PC-9 (cell line): ENCODE data around the gene MSLN. TPM values are rescaled to one million over a fixed set of nuclear protein-coding genes. Genes with fewer than 3 reads are reported as not detected.

Experiments
- BruUV-seq: library from RNA; stranded (reverse); fragments of 400-500 nt; replicated peaks from 2 replicates; lab custom pipeline; 2021; lab: Mats Ljungman, UMichigan
- CTCF ChIA-PET: fragments of 300-600 bp; sonication (Branson Sonifier 250); formaldehyde crosslinking; loops from one replicate; lab custom pipeline; 2022; ENCODE audit warnings: antibody characterized with exemption; lab: Charles Lee
- POLR2A ChIA-PET: fragments of 300-600 bp; sonication (Branson Sonifier 250); formaldehyde crosslinking; loops from one replicate; lab custom pipeline; 2022; ENCODE audit warnings: antibody characterized with exemption; ENCODE audit not compliant: unreplicated experiment; lab: Charles Lee
- DNase-seq, 2 experiments: peaks; one replicate each; pipeline versions ENCODE4 v3.0.0 to v3.0.0-alpha.2; 2015 to 2022; ENCODE audit warnings: mixed read lengths in 1 of 2
- H2AFZ ChIP-seq: fragments of 200-600 bp; sonication (generic); 2 replicates; pipeline ENCODE4 v1.8.1; 2017; ENCODE audit warnings: antibody characterized with exemption
- H3F3A ChIP-seq: fragments of 200-600 bp; sonication (generic); 2 replicates; pipeline ENCODE4 v1.8.1; 2017; ENCODE audit warnings: antibody characterized with exemption, mild to moderate bottlenecking, low read depth; ENCODE audit not compliant: insufficient read depth
- H3K27ac ChIP-seq: fragments of 200-600 bp; sonication (generic); 2 replicates; pipeline ENCODE4 v1.6.1; 2016; ENCODE audit warnings: mixed run types
- H3K27me3 ChIP-seq: fragments of 200-600 bp; sonication (generic); 2 replicates; pipeline ENCODE4 v1.6.1; 2016; ENCODE audit warnings: low read depth, mixed run types; ENCODE audit not compliant: insufficient read depth
- H3K36me3 ChIP-seq: fragments of 200-600 bp; sonication (generic); 2 replicates; pipeline ENCODE4 v1.6.1; 2016; ENCODE audit warnings: low read depth, mixed run types
- H3K4me1 ChIP-seq: fragments of 200-600 bp; sonication (generic); replicated peaks from 2 replicates; pipeline ENCODE4 v1.6.1; 2016; ENCODE audit warnings: mixed run types; ENCODE audit not compliant: insufficient read depth
- H3K4me2 ChIP-seq: fragments of 200-600 bp; sonication (generic); 2 replicates; pipeline ENCODE4 v1.6.1; 2017; ENCODE audit warnings: mixed run types
- H3K4me3 ChIP-seq: fragments of 200-600 bp; sonication (generic); 2 replicates; pipeline ENCODE4 v1.6.1; 2016; ENCODE audit warnings: mixed run types
- H3K79me2 ChIP-seq: fragments of 200-600 bp; sonication (generic); 2 replicates; pipeline ENCODE4 v1.6.1; 2017; ENCODE audit warnings: low read depth, mixed run types
- H3K9me2 ChIP-seq: fragments of 200-600 bp; sonication (generic); 2 replicates; pipeline ENCODE4 v1.8.1; 2017; ENCODE audit warnings: mild to moderate bottlenecking; ENCODE audit not compliant: insufficient read depth
- H3K9me3 ChIP-seq: fragments of 200-600 bp; sonication (generic); 2 replicates; pipeline ENCODE4 v1.8.1; 2016; ENCODE audit warnings: low read depth; ENCODE audit not compliant: insufficient read depth
- H4K20me1 ChIP-seq: fragments of 200-600 bp; sonication (generic); 2 replicates; pipeline ENCODE4 v1.8.1; 2017; ENCODE audit not compliant: insufficient read depth
- CTCF ChIP-seq: fragments of 200-600 bp; sonication (generic); conservative IDR thresholded peaks from 2 replicates; pipeline ENCODE4 v1.6.1; 2017; ENCODE audit warnings: mixed run types, antibody characterized with exemption, mild to moderate bottlenecking, moderate library complexity
- EZH2 ChIP-seq: fragments of 200-600 bp; sonication (generic); IDR thresholded peaks from 2 replicates; pipeline ENCODE4 v1.8.0; 2017; ENCODE audit warnings: antibody characterized with exemption, low read depth
- intact Hi-C: fragments of 100-400 bp; cut with micrococcal nuclease; formaldehyde crosslinking; loops from one replicate; pipeline ENCODE4 v1.10.0; 2022; ENCODE audit not compliant: unreplicated experiment
- total RNA-seq: library from RNA; stranded (reverse); gene quantifications from 2 replicates; pipeline ENCODE4 v1.2.3, GENCODE V29; 2021

MSLN gene
- total RNA-seq, 1 experiment from 2014 or later = 59.9 TPM

GRCh38 chr16:808085-808386 lies 47.5 kb downstream of the MSLN start:
- intact Hi-C loops = no loop called here
- peak overlapping the region; percentile 97 for H2AFZ ChIP-seq
- H3K4me3 ChIP-seq = peak overlapping the region; percentile 97
- H3K4me1 ChIP-seq = 0 out of 2 replicates have a peak, but pooled peaks cover 6% of the 10 kb centered on the region
- H3K79me2 ChIP-seq = peaks cover 25% of the 10 kb centered on the region
- POLR2A ChIA-PET = interaction anchor here (0.6 kb wide), 2 partner anchors 92 to 438 kb away, joined by 3 to 19 read pairs; partner anchors contain the start of gene MRPL28
- DNase-seq = no peak
- peak overlapping the region; percentile 99 for H3K4me2 ChIP-seq
- H3K9me2 ChIP-seq = no peaks in the 10 kb centered on the region
- no TSS peak for BruUV-seq
- peaks cover 18% of the 10 kb centered on the region; the same call in 1 of the 2 replicates for H3F3A ChIP-seq
- H3K36me3 ChIP-seq = no peaks in the 10 kb centered on the region
- TF ChIP-seq CTCF = no peak
- no peak for TF ChIP-seq EZH2
- no peaks in the 10 kb centered on the region for H3K9me3 ChIP-seq
- no peaks in the 10 kb centered on the region for H4K20me1 ChIP-seq
- H3K27me3 ChIP-seq = no peaks in the 10 kb centered on the region
- CTCF ChIA-PET = no interaction called here
- H3K27ac ChIP-seq = no peak overlapping the region

DNA sequence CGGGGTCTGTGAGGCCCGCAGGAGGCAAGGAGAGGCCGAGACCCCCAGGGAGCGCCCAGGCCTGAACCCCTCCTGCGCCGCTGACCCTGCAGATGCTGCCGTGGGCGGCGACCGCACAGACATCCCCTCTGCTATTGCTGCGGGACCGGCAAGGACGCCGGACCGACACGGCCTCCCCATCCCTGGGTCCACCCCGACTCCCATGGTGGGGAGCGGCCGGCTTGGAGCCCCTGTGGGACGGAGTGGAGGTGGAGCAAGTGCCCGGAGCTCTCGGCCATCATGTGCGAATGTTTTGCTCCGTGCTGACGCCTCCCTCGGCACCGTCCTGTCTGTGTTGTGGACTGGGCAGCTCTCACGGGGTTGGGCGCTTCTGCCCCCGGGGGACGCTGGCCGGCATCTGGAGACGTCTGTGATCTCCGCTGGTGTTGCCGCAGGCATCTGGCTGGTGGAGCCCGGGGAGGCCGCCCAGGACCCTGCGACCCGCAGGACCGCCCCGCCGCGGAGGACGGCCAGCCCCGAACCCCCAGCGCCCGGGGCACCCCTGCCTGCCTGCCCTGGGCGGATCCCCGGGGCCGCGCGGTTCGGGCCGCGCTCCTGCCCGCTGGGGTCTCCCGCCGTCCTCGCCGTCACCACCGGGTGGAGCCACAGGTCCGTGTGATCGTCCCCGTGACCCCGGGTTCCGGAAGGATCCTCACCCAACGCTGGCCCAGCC lies 52.8 kb downstream of the MSLN start:
- peaks cover 6% of the 10 kb centered on the region; the same call in 1 of the 2 replicates for H3F3A ChIP-seq
- intact Hi-C loops = loop anchor here (2.0 to 10.0 kb wide), 2 partner anchors 161 to 289 kb away; partner anchors contain the start of gene LMF1
- no peak overlapping the region for H3K4me3 ChIP-seq
- no TSS peak for BruUV-seq
- no peak overlapping the region for H3K27ac ChIP-seq
- no peaks in the 10 kb centered on the region for H3K9me3 ChIP-seq
- H2AFZ ChIP-seq = no peak overlapping the region
- H3K27me3 ChIP-seq = peaks cover 4% of the 10 kb centered on the region; the same call in 1 of the 2 replicates
- H3K9me2 ChIP-seq = no peaks in the 10 kb centered on the region
- DNase-seq = peak in 1 of 2 experiments; percentile 40
- no peaks in the 10 kb centered on the region for H4K20me1 ChIP-seq
- H3K4me1 ChIP-seq = peaks cover 16% of the 10 kb centered on the region
- H3K36me3 ChIP-seq = no peaks in the 10 kb centered on the region
- 0 out of 2 replicates have a peak, but pooled peaks have one; percentile 26 for TF ChIP-seq CTCF
- no peak for TF ChIP-seq EZH2
- H3K79me2 ChIP-seq = peaks cover 14% of the 10 kb centered on the region
- H3K4me2 ChIP-seq = no peak overlapping the region
- ChIA-PET POLR2A (no interaction called here), CTCF (no interaction called here)

- Histone ChIP-seq H3K4me1 (peaks cover 11% of the 10 kb centered on the region), H3K79me2 (peaks cover 8% of the 10 kb centered on the region), H3K4me3 (no peak overlapping the region), H3K9me3 (no peaks in the 10 kb centered on the region), H3K4me2 (no peak overlapping the region), H3K36me3 (no peaks in the 10 kb centered on the region), H2AFZ (no peak overlapping the region), H3K27ac (no peak overlapping the region), H3K27me3 (peaks cover 10% of the 10 kb centered on the region), H4K20me1 (no peaks in the 10 kb centered on the region), H3F3A (no peaks in the 10 kb centered on the region; the same call in 1 of the 2 replicates), H3K9me2 (no peaks in the 10 kb centered on the region)
- intact Hi-C loops = loop anchor here (2.0 to 10.0 kb wide), 3 partner anchors 161 to 289 kb away; partner anchors contain the start of gene LMF1
- ChIA-PET CTCF (no interaction called here), POLR2A (no interaction called here)
- no peak for DNase-seq
- TF ChIP-seq EZH2 (no peak), CTCF (no peak)
- BruUV-seq = no TSS peak
Observed at GRCh38 chr16:813916-814412, 53.4 kb downstream of the MSLN start.
